Limb (tissue), 2 donors: ENCODE measurements around the gene MAL.

Source experiments
- DNase-seq, 2 donors: peaks; one replicate each; pipeline ENCODE4 v3.0.0-alpha.2; 2016; ENCODE audit errors: extremely low spot score in 2 of 2

MAL gene

GRCh38 chr2:95016616-95017015 is 8.9 kb upstream of the MAL start:
- no peak for DNase-seq

- DNase-seq = no peak
Observed at GRCh38 chr2:95017071-95017501, 8.4 kb upstream of the MAL start.

GRCh38 chr2:95017836-95018235 is 7.7 kb upstream of the MAL start:
- DNase-seq = no peak

GRCh38 chr2:95018301-95018700 is 7.2 kb upstream of the MAL start:
- DNase-seq = no peak

GRCh38 chr2:95018861-95019550 is 6.5 kb upstream of the MAL start:
- no peak for DNase-seq

GRCh38 chr2:95019572-95019971 is 5.9 kb upstream of the MAL start:
- DNase-seq = no peak

GRCh38 chr2:95020275-95021022 is 5.1 kb upstream of the MAL start:
- no peak for DNase-seq

GRCh38 chr2:95021023-95021416 is 4.5 kb upstream of the MAL start:
- no peak for DNase-seq

GRCh38 chr2:95021847-95022246 is 3.7 kb upstream of the MAL start:
- DNase-seq = no peak

- peak; percentile 36 to 85 for DNase-seq
Observed at GRCh38 chr2:95022309-95023221, 2.9 kb upstream of the MAL start.

- no peak for DNase-seq
Observed at GRCh38 chr2:95023222-95023597, 2.3 kb upstream of the MAL start.

GRCh38 chr2:95024371-95024770 is 1.1 kb upstream of the MAL start:
- no peak for DNase-seq

GRCh38 chr2:95024960-95025405 is 525 bp upstream of the MAL start:
- DNase-seq = no peak

GRCh38 chr2:95026471-95027368 is 1.2 kb downstream of the MAL start:
- DNase-seq = no peak

- DNase-seq = no peak
Observed at GRCh38 chr2:95027369-95027720, 1.8 kb downstream of the MAL start.

GRCh38 chr2:95029898-95030341 is 4.4 kb downstream of the MAL start:
- no peak for DNase-seq

GRCh38 chr2:95030496-95030895 is 5.0 kb downstream of the MAL start:
- DNase-seq = no peak

GRCh38 chr2:95031076-95031725 is 5.7 kb downstream of the MAL start:
- DNase-seq = no peak

- no peak for DNase-seq
Observed at GRCh38 chr2:95031726-95032116, 6.2 kb downstream of the MAL start.

GRCh38 chr2:95032341-95032740 is 6.8 kb downstream of the MAL start:
- DNase-seq = no peak
